Mucosa of rectum (tissue), 2 donors: Measurements from ENCODE around the gene COX7A2.
A peak's percentile ranks its signal among the peaks of the same experiment; 100 is the strongest.

Experiments
- H3K27ac ChIP-seq, 2 donors: one replicate each; pipeline ENCODE4 v1.7.0; 2013; ENCODE audit warnings: inconsistent platforms in 2 of 2, low read depth in 2 of 2, low read length in 2 of 2
- H3K27me3 ChIP-seq, 2 donors: one replicate each; pipeline ENCODE4 v1.7.0; 2013; ENCODE audit warnings: low read length in 2 of 2; ENCODE audit not compliant: control insufficient read depth in 2 of 2, insufficient read depth in 2 of 2
- H3K36me3 ChIP-seq, 2 donors: one replicate each; pipeline ENCODE4 v1.7.0; 2013; ENCODE audit warnings: low read length in 2 of 2; ENCODE audit not compliant: control insufficient read depth in 2 of 2, insufficient read depth in 2 of 2
- H3K4me1 ChIP-seq, 2 donors: one replicate each; pipeline ENCODE4 v1.7.0; 2013; ENCODE audit warnings: low read length in 2 of 2, mild to moderate bottlenecking in 1 of 2; ENCODE audit not compliant: control insufficient read depth in 2 of 2, insufficient read depth in 2 of 2
- H3K4me3 ChIP-seq, 2 donors: one replicate each; pipeline ENCODE4 v1.7.0; 2013; ENCODE audit warnings: low read length in 2 of 2
- H3K9ac ChIP-seq, 2 donors: one replicate each; pipeline ENCODE4 v1.7.0; 2013; ENCODE audit warnings: low read length in 2 of 2, low read depth in 1 of 2, mild to moderate bottlenecking in 1 of 2
- H3K9me3 ChIP-seq, 2 donors: one replicate each; pipeline ENCODE4 v1.7.0; 2013; ENCODE audit warnings: low read length in 2 of 2; ENCODE audit not compliant: control insufficient read depth in 2 of 2
- donor health status: healthy.
- donor health status: Normal muscosa, but diverticular disease.

COX7A2 gene

GRCh38 chr6:75210885-75211739 lies 32.5 kb downstream of the COX7A2 start:
- Histone ChIP-seq H3K4me1 (peaks cover 11 to 13% of the 10 kb centered on the region in 2 donors), H3K27me3 (peaks cover 25 to 26% of the 10 kb centered on the region in 2 donors), H3K9me3 (no peaks in the 10 kb centered on the region), H3K27ac (no peak overlapping the region), H3K4me3 (no peak overlapping the region), H3K9ac (no peak overlapping the region), H3K36me3 (no peaks in the 10 kb centered on the region)

DNA sequence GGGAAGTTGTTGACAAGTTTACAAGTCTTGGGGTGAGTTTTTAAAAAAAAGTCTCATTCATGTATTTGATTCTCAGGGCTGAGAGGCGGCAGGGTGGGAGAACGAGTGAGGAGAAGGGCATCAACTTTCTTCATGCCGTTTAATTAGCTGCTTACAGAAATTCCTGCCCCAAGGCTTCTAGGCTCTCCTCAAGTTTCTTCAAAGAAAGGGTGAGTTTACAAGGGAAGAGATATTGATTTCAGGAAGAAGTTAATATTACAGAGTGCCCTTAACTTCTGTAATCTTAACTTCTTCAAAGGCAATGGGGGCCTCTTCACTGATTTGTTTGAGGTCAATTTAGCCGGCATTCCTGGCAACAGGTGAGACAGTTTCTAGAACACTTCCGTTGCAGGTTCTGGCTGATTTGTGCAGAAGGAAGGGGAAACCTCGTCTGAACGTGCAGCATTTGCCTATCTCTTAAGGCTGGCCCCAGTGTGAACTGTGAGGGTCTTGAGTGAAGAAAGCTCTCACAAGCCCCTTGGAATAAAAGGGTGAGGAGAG lies 34.3 kb downstream of the COX7A2 start:
- no peak overlapping the region for H3K27ac ChIP-seq

GRCh38 chr6:75208298-75209183 lies 35.1 kb downstream of the COX7A2 start:
- peak overlapping the region; percentile 2 to 13 for H3K9ac ChIP-seq
- peak overlapping the region in 1 of 2 donors; percentile 51 for H3K4me3 ChIP-seq
- H3K27me3 ChIP-seq, result peaks cover 42 to 49% of the 10 kb centered on the region in 2 donors
- no peaks in the 10 kb centered on the region for H3K36me3 ChIP-seq
- no peaks in the 10 kb centered on the region for H3K9me3 ChIP-seq
- no peak overlapping the region for H3K27ac ChIP-seq
- peaks cover 12 to 15% of the 10 kb centered on the region in 2 donors for H3K4me1 ChIP-seq

More for the DNA sequence above, 34.3 kb downstream of the COX7A2 start:
- Histone ChIP-seq H3K4me3 (no peak overlapping the region), H3K9ac (no peak overlapping the region), H3K36me3 (no peaks in the 10 kb centered on the region), H3K9me3 (no peaks in the 10 kb centered on the region), H3K4me1 (peaks cover 12 to 15% of the 10 kb centered on the region in 2 donors), H3K27me3 (peaks cover 38 to 42% of the 10 kb centered on the region in 2 donors)

- H3K9ac ChIP-seq, result peak overlapping the region in 1 of 2 donors; percentile 3
- peak overlapping the region; percentile 32 to 77 for H3K27ac ChIP-seq
- peaks cover 12% of the 10 kb centered on the region in 2 donors for H3K4me1 ChIP-seq
- H3K9me3 ChIP-seq, result no peaks in the 10 kb centered on the region
- H3K4me3 ChIP-seq, result peak overlapping the region; percentile 54 to 76
- peaks cover 54% of the 10 kb centered on the region in 2 donors for H3K27me3 ChIP-seq
- H3K36me3 ChIP-seq, result no peaks in the 10 kb centered on the region
These were observed 36.8 kb downstream of the COX7A2 start for GRCh38 chr6:75206576-75207342.

DNA sequence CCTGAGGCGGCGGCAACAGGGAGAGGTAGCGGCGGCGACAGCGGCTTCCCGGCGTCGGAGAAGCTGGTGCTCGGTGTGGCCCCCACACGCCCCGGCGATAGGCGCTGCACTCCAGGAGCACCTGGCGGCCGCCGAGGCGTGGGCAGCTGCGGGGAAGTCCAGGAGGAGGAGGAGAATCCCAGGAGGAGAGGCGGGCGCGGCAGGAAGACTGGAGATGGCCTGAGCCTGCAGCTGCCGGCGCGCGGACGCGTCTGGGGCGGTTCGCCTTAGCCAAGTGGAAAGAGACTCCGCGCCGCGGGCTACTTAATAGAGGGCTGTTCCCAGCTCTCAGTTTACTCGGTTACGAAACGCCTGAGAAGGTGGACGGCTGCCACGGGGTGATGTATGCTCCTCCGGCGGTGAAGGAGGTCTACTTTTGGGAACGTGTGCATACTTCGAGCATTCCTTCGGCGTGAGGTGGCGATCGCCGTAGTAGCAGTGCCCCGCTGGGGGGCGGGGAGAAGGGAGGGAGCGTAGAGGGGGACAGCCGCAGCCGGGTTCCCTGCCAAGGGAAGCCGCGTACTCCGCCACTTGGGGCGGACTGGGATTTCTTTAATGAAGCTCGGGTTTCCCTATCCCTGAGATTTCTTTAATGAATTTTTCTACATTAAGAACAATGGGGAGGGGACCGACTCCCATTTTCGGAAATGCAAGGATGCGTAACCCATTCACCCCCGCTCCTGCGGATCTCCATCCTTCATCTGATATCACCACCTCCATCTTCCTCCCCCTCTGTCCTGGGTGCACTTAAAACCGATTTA lies 37.6 kb downstream of the COX7A2 start, which contains the start of gene COL12A1:
Gene COL12A1, minus strand, starts transcription at position 278 of the 800 bp plus-strand sequence. CDS start 3,261 bp downstream, outside the sequence.
- Histone ChIP-seq H3K27me3 (peaks cover 54 to 61% of the 10 kb centered on the region in 2 donors), H3K4me1 (peaks cover 9 to 12% of the 10 kb centered on the region in 2 donors)

DNA sequence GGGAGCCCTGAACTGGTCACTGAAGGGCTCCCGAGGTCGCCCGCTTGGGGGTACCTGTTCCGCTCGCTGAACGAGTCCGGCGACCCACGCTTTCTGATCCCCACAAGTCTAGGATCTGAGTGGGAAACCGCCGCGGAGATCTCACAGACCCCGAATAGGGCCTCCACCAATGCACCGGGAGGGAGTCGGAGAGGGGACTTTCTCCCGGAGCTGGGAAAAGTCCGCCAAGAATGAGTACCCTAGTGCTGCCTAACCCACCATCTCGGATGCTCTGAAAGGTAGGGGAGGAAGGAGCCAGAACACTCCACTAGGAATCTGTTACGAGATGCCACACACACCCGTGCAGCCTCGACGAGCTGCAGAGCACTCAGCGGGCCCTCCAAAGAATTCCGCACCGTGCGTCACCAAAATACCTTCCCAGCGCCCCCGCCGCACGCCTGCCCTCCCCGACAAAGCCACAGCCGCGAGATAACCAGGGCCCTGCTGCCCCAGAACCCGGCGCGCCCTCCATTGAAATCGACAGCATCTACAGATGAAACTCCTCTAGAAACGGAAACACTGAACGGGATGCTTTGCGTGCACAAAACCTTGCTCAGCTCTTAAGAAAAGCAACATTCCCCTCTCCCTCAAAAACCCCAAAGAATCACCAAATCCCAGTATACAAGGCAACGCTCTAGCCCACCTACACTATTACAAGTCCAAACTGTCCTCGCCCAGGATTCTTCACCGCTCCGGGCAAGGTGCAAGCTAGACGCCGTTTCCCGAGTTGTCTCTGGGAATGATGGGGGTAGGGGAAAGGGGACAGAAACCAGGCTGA lies 38.4 kb downstream of the COX7A2 start:
- H3K4me1 ChIP-seq, result peaks cover 9 to 12% of the 10 kb centered on the region in 2 donors
- H3K9ac ChIP-seq, result peak overlapping the region; percentile 30 to 47
- peaks cover 54 to 61% of the 10 kb centered on the region in 2 donors for H3K27me3 ChIP-seq

More for the DNA sequence above, 37.6 kb downstream of the COX7A2 start, which contains the start of gene COL12A1:
- Histone ChIP-seq H3K36me3 (no peaks in the 10 kb centered on the region), H3K9ac (peak within 1 kb of the TSS; percentile 30 to 47), H3K4me3 (peak within 1 kb of the TSS; percentile 54 to 76), H3K27ac (peak within 1 kb of the TSS; percentile 65 to 77), H3K9me3 (no peaks in the 10 kb centered on the region)

DNA sequence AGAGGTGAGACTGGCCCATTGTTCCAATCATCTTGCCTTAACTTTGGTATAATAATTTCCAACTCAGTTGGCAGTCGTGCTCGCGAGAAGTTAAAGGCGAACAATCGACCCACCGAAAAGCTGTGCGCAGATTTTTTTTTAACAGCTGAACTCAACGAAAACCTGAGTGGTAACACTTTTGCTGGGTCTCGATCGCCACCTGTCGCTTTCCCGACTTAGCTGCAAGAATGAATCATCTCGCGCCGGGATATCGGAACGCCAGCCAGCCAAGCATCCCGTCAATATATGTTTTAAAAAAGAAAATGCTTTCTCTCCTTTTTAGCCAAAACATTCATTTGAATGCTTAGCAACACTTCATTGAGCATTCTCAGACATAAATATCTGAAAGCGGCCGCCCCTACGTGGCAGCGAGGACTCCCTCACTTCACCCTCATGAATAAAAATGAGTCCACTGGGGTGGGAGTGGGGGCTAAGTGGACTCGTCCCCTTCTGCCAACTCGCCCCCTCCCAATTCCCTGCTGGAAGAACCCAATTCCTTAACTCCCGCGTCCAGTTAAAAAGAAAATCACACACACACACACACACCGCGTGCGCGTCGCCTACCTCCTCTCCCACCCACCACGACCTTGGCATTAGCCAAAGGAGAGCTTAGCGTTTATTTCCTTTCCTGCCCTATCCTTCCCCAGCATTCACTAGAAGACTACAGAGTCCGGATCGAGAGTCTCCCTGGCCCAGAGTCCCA lies 39.2 kb downstream of the COX7A2 start:
- Histone ChIP-seq H3K4me1 (peaks cover 9 to 12% of the 10 kb centered on the region in 2 donors), H3K27ac (peak overlapping the region; percentile 65 to 77), H3K36me3 (no peaks in the 10 kb centered on the region), H3K9ac (peak overlapping the region; percentile 30 to 47), H3K4me3 (peak overlapping the region; percentile 54 to 76), H3K27me3 (peaks cover 54 to 61% of the 10 kb centered on the region in 2 donors), H3K9me3 (no peaks in the 10 kb centered on the region)

More for the DNA sequence above, 38.4 kb downstream of the COX7A2 start:
- Histone ChIP-seq H3K9me3 (no peaks in the 10 kb centered on the region), H3K27ac (peak overlapping the region; percentile 65 to 77), H3K36me3 (no peaks in the 10 kb centered on the region), H3K4me3 (peak overlapping the region; percentile 54 to 76)

DNA sequence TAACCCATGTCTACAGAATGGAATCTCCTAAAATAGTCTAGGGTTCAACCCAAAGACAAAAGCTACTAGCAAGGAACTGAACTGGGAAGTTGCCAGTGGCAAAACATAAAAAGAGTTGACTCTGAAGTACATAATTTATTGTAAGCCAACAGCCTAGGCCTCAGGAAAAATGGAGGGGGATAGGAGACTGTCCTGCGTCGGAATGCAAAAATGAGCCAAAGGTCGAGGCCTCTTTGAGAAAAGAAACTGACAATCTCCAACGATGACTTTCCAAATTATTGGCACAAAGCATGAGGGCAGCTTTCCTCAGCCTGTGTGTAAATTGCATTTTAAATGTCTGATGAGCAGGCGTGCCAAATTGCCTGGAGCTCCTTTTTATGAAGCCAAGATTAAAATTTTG lies 39.9 kb downstream of the COX7A2 start:
- Histone ChIP-seq H3K9me3 (no peaks in the 10 kb centered on the region), H3K4me3 (peak overlapping the region in 1 of 2 donors; percentile 76), H3K36me3 (no peaks in the 10 kb centered on the region), H3K9ac (no peak overlapping the region), H3K27ac (peak overlapping the region in 1 of 2 donors; percentile 35), H3K4me1 (peaks cover 8 to 10% of the 10 kb centered on the region in 2 donors), H3K27me3 (peaks cover 52 to 60% of the 10 kb centered on the region in 2 donors)
